Measurements from ENCODE around the gene TMEM212.

The TMEM212 gene

DNA sequence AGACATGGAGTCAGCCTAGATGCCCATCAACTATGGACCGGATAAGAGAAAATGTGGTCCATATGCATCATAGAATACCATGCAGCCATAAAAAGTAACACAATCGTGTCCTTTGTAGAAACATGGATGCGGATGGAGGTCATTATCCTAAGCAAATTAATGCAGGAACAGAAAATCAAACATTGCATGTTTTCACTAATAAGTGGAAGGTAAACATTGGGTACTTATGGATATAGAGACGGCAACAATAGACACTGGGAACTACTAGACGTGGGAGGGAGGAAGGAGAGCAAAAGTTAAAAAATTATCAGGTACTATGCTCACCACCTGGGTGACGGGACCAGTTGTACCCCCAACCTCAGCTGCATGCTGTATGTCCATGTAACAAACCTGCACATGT is 35.3 kb upstream of the TMEM212 start:
- TF ChIP-seq CTCF (IDR thresholded peaks at IDR 0.05; ENCODE audit: borderline replicate concordance, control extremely low read depth, extremely low read depth, insufficient read depth, missing control alignments) = no peak
- in situ Hi-C loops (cut with MboI; ENCODE audit: low sequenced_read_pairs, unreplicated experiment) = no loop called here
- DNase-seq (ENCODE audit: low spot score) = no peak

GRCh38 chr3:171809611-171809860 is 33.6 kb upstream of the TMEM212 start:
- DNase-seq (ENCODE audit: low spot score) = no peak
- no peak for TF ChIP-seq CTCF (IDR thresholded peaks at IDR 0.05; ENCODE audit: borderline replicate concordance, control extremely low read depth, extremely low read depth, insufficient read depth, missing control alignments)
- in situ Hi-C loops (cut with MboI; ENCODE audit: low sequenced_read_pairs, unreplicated experiment) = no loop called here

GRCh38 chr3:171809861-171810628 is 33.1 kb upstream of the TMEM212 start, which contains the start of gene PLD1:
PLD1 (minus strand) TSS chr3:171810483; CDS start chr3:171738051, 72,432 bp downstream.
- DNase-seq (ENCODE audit: low spot score) = peak; percentile 80
- in situ Hi-C loops (cut with MboI; ENCODE audit: low sequenced_read_pairs, unreplicated experiment) = no loop called here
- TF ChIP-seq CTCF (IDR thresholded peaks at IDR 0.05; ENCODE audit: borderline replicate concordance, control extremely low read depth, extremely low read depth, insufficient read depth, missing control alignments) = peak; percentile 8

DNA sequence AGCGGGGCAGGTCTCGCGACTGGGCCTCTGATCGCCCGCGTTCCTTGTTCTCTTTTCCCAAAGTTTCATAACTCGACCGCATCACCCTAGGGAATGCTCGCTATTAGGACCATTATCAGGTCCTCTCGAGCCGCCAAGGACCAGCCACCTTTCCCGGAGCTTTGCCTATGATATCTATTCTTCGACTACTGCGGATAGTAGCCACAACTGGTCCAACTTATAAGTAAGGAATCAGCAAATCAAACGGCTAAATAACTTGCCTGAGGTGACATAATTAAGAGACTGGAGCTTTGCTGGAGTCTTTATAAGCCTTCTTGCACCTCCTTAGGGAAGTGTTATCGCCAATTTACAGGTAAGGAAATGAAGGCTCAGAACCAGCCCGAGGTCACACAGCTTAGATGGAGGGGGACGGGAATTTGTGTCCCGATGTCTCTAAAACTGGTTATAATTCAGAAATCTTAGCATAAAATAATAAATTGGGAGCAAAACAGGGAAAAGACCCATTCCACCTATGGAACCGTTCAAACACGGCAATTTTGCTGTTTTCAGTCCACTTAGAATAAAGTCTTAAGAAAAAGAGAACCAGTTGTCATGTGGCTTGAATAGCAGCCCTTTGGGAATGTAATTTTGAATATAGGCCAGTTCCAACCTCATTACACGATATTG is 32.4 kb upstream of the TMEM212 start:
- no peak for DNase-seq (ENCODE audit: low spot score)
- TF ChIP-seq CTCF (IDR thresholded peaks at IDR 0.05; ENCODE audit: borderline replicate concordance, control extremely low read depth, extremely low read depth, insufficient read depth, missing control alignments) = no peak
- in situ Hi-C loops (cut with MboI; ENCODE audit: low sequenced_read_pairs, unreplicated experiment) = no loop called here

GRCh38 chr3:171811295-171811912 is 31.7 kb upstream of the TMEM212 start:
- no peak for DNase-seq (ENCODE audit: low spot score)
- TF ChIP-seq CTCF (IDR thresholded peaks at IDR 0.05; ENCODE audit: borderline replicate concordance, control extremely low read depth, extremely low read depth, insufficient read depth, missing control alignments) = no peak
- in situ Hi-C loops (cut with MboI; ENCODE audit: low sequenced_read_pairs, unreplicated experiment) = no loop called here

DNA sequence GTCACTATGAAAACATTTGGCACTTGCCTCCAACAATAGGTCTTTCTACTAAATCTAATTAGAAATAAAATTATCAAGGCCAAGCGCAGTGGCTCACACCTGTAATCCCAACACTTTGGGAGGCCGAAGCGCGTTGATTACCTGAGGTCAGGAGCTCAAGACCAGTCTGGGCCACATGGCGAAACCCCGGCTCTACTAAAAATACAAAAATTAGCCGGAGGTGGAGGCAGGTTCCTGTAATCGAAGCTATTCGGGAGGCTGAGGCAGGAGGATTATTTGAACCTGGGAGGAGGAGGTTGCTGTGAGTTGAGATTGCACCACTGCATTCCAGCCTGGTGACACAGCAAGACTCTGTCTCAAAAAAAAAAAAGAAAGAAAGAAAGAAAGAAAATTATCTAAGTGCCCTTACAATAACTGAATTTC is 31.2 kb upstream of the TMEM212 start:
- in situ Hi-C loops (cut with MboI; ENCODE audit: low sequenced_read_pairs, unreplicated experiment) = no loop called here
- no peak for TF ChIP-seq CTCF (IDR thresholded peaks at IDR 0.05; ENCODE audit: borderline replicate concordance, control extremely low read depth, extremely low read depth, insufficient read depth, missing control alignments)
- DNase-seq (ENCODE audit: low spot score) = no peak
